ENCODE measurements around the gene CDC42. TPM values are rescaled to one million over a fixed set of nuclear protein-coding genes. Genes with fewer than 3 reads are reported as not detected.

Gene CDC42
- total RNA-seq, 1 donor from 2014 or later, result 366 TPM

- no peaks in the 10 kb centered on the region for H3K9me3 ChIP-seq (ENCODE audit: insufficient read depth, low read depth, low read length)
- no peak overlapping the region for H2AFZ ChIP-seq (ENCODE audit: low read depth, low read length)
- peaks cover under 1% of the 10 kb centered on the region for H3K4me1 Mint-ChIP-seq (ENCODE audit: low read depth, unreplicated experiment)
- H3K9ac ChIP-seq (ENCODE audit: low read length), result no peak overlapping the region
- no peaks in the 10 kb centered on the region for H3K27me3 ChIP-seq (ENCODE audit: insufficient read depth, low read length)
- H3K4me2 ChIP-seq (ENCODE audit: low read length), result peak overlapping the region; percentile 28
- FAIRE-seq (no peak), DNase-seq (ENCODE audit: low read depth) (no peak)
- H3K4me3 ChIP-seq (ENCODE audit: insufficient read depth, low read depth, low read length), result no peak overlapping the region
- H4K20me1 ChIP-seq (ENCODE audit: insufficient read depth, low read length), result peaks cover 73% of the 10 kb centered on the region
- TF ChIP-seq EZH2 (IDR thresholded peaks at IDR 0.05; ENCODE audit: insufficient read depth, low read length) (no peak), CTCF (IDR thresholded peaks at IDR 0.05; ENCODE audit: insufficient read depth, low read depth, low read length) (peak; percentile 44)
- H3K9me3 Mint-ChIP-seq (ENCODE audit: unreplicated experiment), result no peaks in the 10 kb centered on the region
- H3K4me1 ChIP-seq (ENCODE audit: insufficient read depth, low read length), result peaks cover 20% of the 10 kb centered on the region
- no peaks in the 10 kb centered on the region for H3K79me2 ChIP-seq (ENCODE audit: insufficient read depth, low read length)
- peaks cover 4% of the 10 kb centered on the region for H3K27me3 Mint-ChIP-seq (ENCODE audit: low read depth, unreplicated experiment)
- no peak overlapping the region for H3K4me3 Mint-ChIP-seq (ENCODE audit: unreplicated experiment)
- no peaks in the 10 kb centered on the region for H3K36me3 ChIP-seq (ENCODE audit: insufficient read depth, low read length)
- H3K27ac ChIP-seq (ENCODE audit: low read depth, low read length), result no peak overlapping the region
- peaks cover 10% of the 10 kb centered on the region for H3K36me3 Mint-ChIP-seq (ENCODE audit: low read depth, unreplicated experiment)
- H3K27ac Mint-ChIP-seq (ENCODE audit: unreplicated experiment), result no peak overlapping the region
Observed at GRCh38 chr1:22131875-22132486, 79.5 kb downstream of the CDC42 start.

GRCh38 chr1:22132517-22133235 lies 80.2 kb downstream of the CDC42 start:
- H3K36me3 Mint-ChIP-seq (ENCODE audit: low read depth, unreplicated experiment), result peaks cover 9% of the 10 kb centered on the region
- peak overlapping the region; percentile 28 for H3K4me2 ChIP-seq (ENCODE audit: low read length)
- DNase-seq (ENCODE audit: low read depth), result peak; percentile 52

More at GRCh38 chr1:22132517-22133235, 80.2 kb downstream of the CDC42 start:
- Mint-ChIP-seq H3K27ac (ENCODE audit: unreplicated experiment) (peak overlapping the region; percentile 47), H3K27me3 (ENCODE audit: low read depth, unreplicated experiment) (peaks cover 4% of the 10 kb centered on the region), H3K4me1 (ENCODE audit: low read depth, unreplicated experiment) (peaks cover 6% of the 10 kb centered on the region), H3K9me3 (ENCODE audit: unreplicated experiment) (no peaks in the 10 kb centered on the region), H3K4me3 (ENCODE audit: unreplicated experiment) (no peak overlapping the region)
- no peak for TF ChIP-seq CTCF (IDR thresholded peaks at IDR 0.05; ENCODE audit: insufficient read depth, low read depth, low read length)
- no peak for TF ChIP-seq EZH2 (IDR thresholded peaks at IDR 0.05; ENCODE audit: insufficient read depth, low read length)
- Histone ChIP-seq H3K4me1 (ENCODE audit: insufficient read depth, low read length) (peaks cover 23% of the 10 kb centered on the region), H3K36me3 (ENCODE audit: insufficient read depth, low read length) (no peaks in the 10 kb centered on the region), H3K27me3 (ENCODE audit: insufficient read depth, low read length) (peaks cover 3% of the 10 kb centered on the region), H3K9me3 (ENCODE audit: insufficient read depth, low read depth, low read length) (no peaks in the 10 kb centered on the region), H3K4me3 (ENCODE audit: insufficient read depth, low read depth, low read length) (no peak overlapping the region), H2AFZ (ENCODE audit: low read depth, low read length) (no peak overlapping the region), H4K20me1 (ENCODE audit: insufficient read depth, low read length) (peaks cover 74% of the 10 kb centered on the region), H3K79me2 (ENCODE audit: insufficient read depth, low read length) (no peaks in the 10 kb centered on the region), H3K27ac (ENCODE audit: low read depth, low read length) (no peak overlapping the region), H3K9ac (ENCODE audit: low read length) (no peak overlapping the region)
- FAIRE-seq, result no peak

Measured in astrocyte (in vitro differentiated cells and primary cell).